Mesendoderm (in vitro differentiated cells): ENCODE results near the gene NPW.

Experiments
- DNase-seq: peaks from one replicate; pipeline ENCODE4 v3.0.0; 2013
- H2AK5ac ChIP-seq: 2 replicates; pipeline ENCODE4 v1.6.1; 2013; ENCODE audit warnings: low read length, inconsistent platforms
- H2BK120ac ChIP-seq: 2 replicates; pipeline ENCODE4 v1.6.1; 2013; ENCODE audit warnings: low read depth, mild to moderate bottlenecking, low read length, moderate library complexity, mixed read lengths
- H2BK15ac ChIP-seq: replicated peaks from 2 replicates; pipeline ENCODE4 v1.6.1; 2013; ENCODE audit warnings: low read depth, mild to moderate bottlenecking, moderate library complexity
- H2BK5ac ChIP-seq: 2 replicates; pipeline ENCODE4 v1.6.1; 2013; ENCODE audit warnings: low read length, inconsistent platforms
- H3K18ac ChIP-seq: 2 replicates; pipeline ENCODE4 v1.6.1; 2013; ENCODE audit warnings: mild to moderate bottlenecking, low read length, mixed read lengths
- H3K23ac ChIP-seq: one replicate; pipeline ENCODE4 v1.6.1; 2013; ENCODE audit warnings: low read length
- H3K27ac ChIP-seq: 2 replicates; pipeline ENCODE4 v1.5.1; 2013; ENCODE audit warnings: low read depth, mild to moderate bottlenecking, inconsistent platforms, low read length, moderate library complexity
- H3K27me3 ChIP-seq: 2 replicates; pipeline ENCODE4 v1.6.1; 2013; ENCODE audit warnings: low read length, control low read depth, mild to moderate bottlenecking, inconsistent platforms; ENCODE audit not compliant: insufficient read depth, poor library complexity
- H3K36me3 ChIP-seq: 2 replicates; pipeline ENCODE4 v1.6.1; 2013; ENCODE audit warnings: low read length, inconsistent platforms; ENCODE audit not compliant: control insufficient read depth, insufficient read depth
- H3K4ac ChIP-seq: one replicate; pipeline ENCODE4 v1.6.1; 2013; ENCODE audit warnings: low read depth, mild to moderate bottlenecking, low read length, moderate library complexity
- H3K4me1 ChIP-seq: 2 replicates; pipeline ENCODE4 v1.6.1; 2013; ENCODE audit warnings: low read depth, low read length, inconsistent platforms; ENCODE audit not compliant: control insufficient read depth
- H3K4me2 ChIP-seq: 2 replicates; pipeline ENCODE4 v1.6.1; 2013; ENCODE audit warnings: low read length
- H3K4me3 ChIP-seq: 2 replicates; pipeline ENCODE4 v1.5.1; 2013; ENCODE audit warnings: mild to moderate bottlenecking, low read length
- H3K56ac ChIP-seq: one replicate; pipeline ENCODE4 v1.6.1; 2013; ENCODE audit warnings: low read length
- H3K79me1 ChIP-seq: 2 replicates; pipeline ENCODE4 v1.6.1; 2013; ENCODE audit warnings: low read length, inconsistent platforms
- H3K79me2 ChIP-seq: 2 replicates; pipeline ENCODE4 v1.6.1; 2013; ENCODE audit warnings: mild to moderate bottlenecking, low read length; ENCODE audit not compliant: control insufficient read depth, insufficient read depth
- H3K9ac ChIP-seq: 2 replicates; pipeline ENCODE4 v1.6.1; 2013; ENCODE audit warnings: low read length, inconsistent platforms
- H4K5ac ChIP-seq: one replicate; pipeline ENCODE4 v1.6.1; 2013; ENCODE audit warnings: low read length
- H4K8ac ChIP-seq: one replicate; pipeline ENCODE4 v1.6.1; 2013; ENCODE audit warnings: low read depth, mild to moderate bottlenecking, control low read depth, low read length, moderate library complexity
- WGBS: extraction: QIAGEN DNeasy Blood & Tissue Kit; methylation state at CpG from one replicate; pipeline ENCODE4 v1.1.7; 2013; ENCODE audit warnings: low lambda C conversion rate, missing lambda C conversion rate; ENCODE audit not compliant: insufficient coverage; ENCODE audit errors: extremely low coverage; 5-methylcytosine and 5-hydroxymethylcytosine counted together

The NPW gene

DNA sequence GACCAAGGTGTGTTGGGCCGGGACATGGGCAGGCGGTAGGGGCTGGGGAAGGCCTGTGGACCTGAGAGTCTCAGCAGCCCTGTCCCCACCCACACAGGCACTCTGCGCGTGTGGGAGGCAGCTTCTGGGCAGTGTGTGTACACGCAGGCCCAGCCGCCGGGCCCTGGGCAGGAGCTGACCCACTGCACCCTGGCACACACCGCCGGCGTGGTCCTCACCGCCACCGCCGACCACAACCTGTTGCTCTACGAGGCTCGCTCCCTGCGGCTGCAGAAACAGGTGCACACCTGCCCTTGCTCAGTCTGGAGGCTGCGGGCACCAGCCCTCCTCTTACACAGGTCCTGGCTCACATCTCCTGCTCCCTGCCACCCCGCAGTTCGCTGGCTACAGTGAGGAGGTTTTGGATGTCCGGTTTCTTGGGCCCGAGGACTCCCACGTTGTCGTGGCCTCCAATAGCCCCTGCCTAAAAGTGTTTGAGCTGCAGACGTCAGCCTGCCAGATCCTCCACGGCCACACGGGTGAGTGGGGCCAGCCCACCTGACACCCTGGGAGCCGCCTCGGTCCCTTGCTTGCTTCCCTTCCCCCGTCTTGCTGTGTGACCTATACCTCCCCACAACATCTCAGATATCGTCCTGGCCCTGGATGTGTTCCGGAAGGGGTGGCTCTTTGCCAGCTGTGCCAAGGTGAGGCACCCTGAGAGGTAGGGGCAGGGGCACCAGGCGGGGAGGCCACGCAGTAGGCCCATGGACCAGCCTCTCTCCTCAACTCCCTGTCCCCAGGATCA is 44.0 kb upstream of the NPW start:
- no CpG with 5 or more reads among the region's 33 CpGs for WGBS
- H2BK5ac ChIP-seq, result no peak overlapping the region
- no peak overlapping the region for H2BK15ac ChIP-seq
- H3K27ac ChIP-seq, result no peak overlapping the region
- no peak overlapping the region for H2AK5ac ChIP-seq
- no peak overlapping the region for H4K8ac ChIP-seq
- peaks cover 13% of the 10 kb centered on the region for H3K79me2 ChIP-seq
- no peak overlapping the region for H3K56ac ChIP-seq
- H3K18ac ChIP-seq, result no peak overlapping the region
- H2BK120ac ChIP-seq, result no peak overlapping the region
- H3K23ac ChIP-seq, result no peak overlapping the region
- no peak overlapping the region for H3K4ac ChIP-seq
- H3K36me3 ChIP-seq, result peaks cover 4% of the 10 kb centered on the region
- no peaks in the 10 kb centered on the region for H3K4me1 ChIP-seq
- no peak for DNase-seq
- peaks cover 1% of the 10 kb centered on the region for H3K27me3 ChIP-seq
- H3K79me1 ChIP-seq, result peaks cover 5% of the 10 kb centered on the region
- H3K9ac ChIP-seq, result no peak overlapping the region
- H3K4me3 ChIP-seq, result no peak overlapping the region
- no peak overlapping the region for H3K4me2 ChIP-seq
- H4K5ac ChIP-seq, result no peak overlapping the region

DNA sequence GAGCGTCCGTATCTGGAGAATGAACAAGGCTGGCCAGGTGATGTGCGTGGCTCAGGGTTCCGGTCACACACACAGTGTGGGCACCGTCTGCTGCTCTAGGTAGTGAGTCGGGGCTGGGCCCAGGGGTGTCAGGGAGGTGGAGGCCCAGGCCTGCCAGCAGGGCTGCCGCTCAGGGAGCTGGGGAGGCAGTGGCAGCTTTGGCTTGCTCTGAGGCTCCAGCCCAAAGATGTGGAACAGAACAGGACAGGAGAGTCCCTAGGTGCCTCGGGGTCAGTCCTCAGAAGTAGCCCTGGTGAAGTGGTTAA is 43.4 kb upstream of the NPW start:
- Histone ChIP-seq H2BK15ac (no peak overlapping the region), H3K27ac (no peak overlapping the region), H3K4me2 (no peak overlapping the region), H3K79me2 (peaks cover 13% of the 10 kb centered on the region), H2BK5ac (no peak overlapping the region), H3K4me3 (no peak overlapping the region), H3K56ac (no peak overlapping the region), H4K5ac (no peak overlapping the region), H3K27me3 (peaks cover 7% of the 10 kb centered on the region), H4K8ac (no peak overlapping the region), H2AK5ac (no peak overlapping the region), H3K4ac (no peak overlapping the region), H2BK120ac (no peak overlapping the region), H3K79me1 (peaks cover 4% of the 10 kb centered on the region), H3K36me3 (peaks cover 4% of the 10 kb centered on the region), H3K4me1 (no peaks in the 10 kb centered on the region), H3K23ac (no peak overlapping the region), H3K18ac (no peak overlapping the region), H3K9ac (no peak overlapping the region)
- no CpG with 5 or more reads among the region's 8 CpGs for WGBS
- no peak for DNase-seq

DNA sequence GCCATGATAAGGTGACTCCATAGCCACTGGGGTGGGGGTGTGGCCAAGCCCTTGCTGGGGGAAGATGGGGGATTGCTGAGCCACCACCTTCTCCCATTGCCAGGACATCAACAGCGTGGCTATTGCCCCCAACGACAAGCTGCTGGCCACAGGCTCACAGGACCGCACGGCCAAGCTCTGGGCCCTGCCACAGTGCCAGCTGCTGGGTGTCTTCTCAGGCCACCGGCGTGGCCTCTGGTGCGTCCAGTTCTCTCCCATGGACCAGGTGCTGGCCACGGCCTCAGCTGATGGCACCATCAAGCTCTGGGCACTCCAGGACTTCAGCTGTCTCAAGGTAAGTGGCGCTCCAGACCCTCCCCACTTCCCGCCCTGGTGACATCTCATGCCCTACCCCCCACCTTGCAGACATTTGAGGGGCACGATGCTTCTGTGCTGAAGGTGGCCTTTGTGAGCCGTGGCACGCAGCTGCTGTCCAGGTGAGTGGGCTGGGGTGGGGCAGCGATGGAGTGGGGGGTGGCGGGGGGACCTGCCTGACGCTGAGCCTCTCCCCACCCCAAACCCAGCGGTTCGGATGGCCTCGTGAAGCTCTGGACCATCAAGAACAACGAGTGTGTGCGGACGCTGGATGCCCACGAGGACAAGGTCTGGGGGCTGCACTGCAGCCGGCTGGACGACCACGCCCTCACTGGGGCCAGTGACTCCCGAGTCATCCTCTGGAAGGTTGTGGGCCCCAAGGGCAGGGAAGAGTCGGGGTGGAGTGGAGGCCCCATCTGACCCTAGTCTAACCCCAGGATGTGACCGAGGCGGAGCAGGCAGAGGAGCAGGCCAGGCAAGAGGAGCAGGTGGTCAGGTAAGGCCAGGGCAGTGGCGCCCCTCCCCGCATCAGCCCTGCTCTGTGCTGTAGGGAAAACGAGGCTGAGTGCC is 42.4 kb upstream of the NPW start:
- Histone ChIP-seq H4K8ac (no peak overlapping the region), H3K4me2 (no peak overlapping the region), H2AK5ac (no peak overlapping the region), H3K23ac (no peak overlapping the region), H3K79me1 (peaks cover 4% of the 10 kb centered on the region), H3K27me3 (peaks cover 9% of the 10 kb centered on the region), H3K9ac (no peak overlapping the region), H2BK5ac (no peak overlapping the region), H3K79me2 (peaks cover 11% of the 10 kb centered on the region), H2BK15ac (no peak overlapping the region), H3K18ac (no peak overlapping the region), H3K27ac (no peak overlapping the region), H2BK120ac (no peak overlapping the region), H3K36me3 (peaks cover 4% of the 10 kb centered on the region), H3K4ac (no peak overlapping the region), H3K4me1 (no peaks in the 10 kb centered on the region), H3K4me3 (no peak overlapping the region), H3K56ac (no peak overlapping the region), H4K5ac (no peak overlapping the region)
- WGBS, result no CpG with 5 or more reads among the region's 33 CpGs
- no peak for DNase-seq

DNA sequence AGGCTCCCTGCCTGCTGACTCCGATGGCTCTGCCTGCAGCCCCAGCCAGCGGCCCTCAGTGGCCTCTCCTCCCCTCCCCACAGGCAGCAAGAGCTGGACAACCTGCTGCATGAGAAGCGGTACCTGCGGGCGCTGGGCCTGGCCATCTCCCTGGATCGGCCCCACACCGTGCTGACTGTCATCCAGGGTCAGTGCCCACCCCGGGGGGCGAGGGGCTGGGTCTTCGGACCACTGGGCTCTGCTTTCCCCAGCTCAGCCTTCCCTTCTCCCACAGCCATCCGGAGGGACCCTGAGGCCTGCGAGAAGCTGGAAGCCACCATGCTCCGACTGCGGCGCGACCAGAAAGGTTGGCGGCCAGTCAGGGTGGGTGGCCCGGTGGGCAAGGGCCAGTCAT is 41.7 kb upstream of the NPW start:
- Histone ChIP-seq H3K79me2 (peaks cover 4% of the 10 kb centered on the region), H2AK5ac (no peak overlapping the region), H3K23ac (no peak overlapping the region), H2BK5ac (no peak overlapping the region), H4K5ac (no peak overlapping the region), H2BK15ac (no peak overlapping the region), H3K36me3 (peaks cover 4% of the 10 kb centered on the region), H3K4me3 (no peak overlapping the region), H2BK120ac (no peak overlapping the region), H3K9ac (no peak overlapping the region), H3K18ac (no peak overlapping the region), H3K27ac (no peak overlapping the region), H3K4me1 (no peaks in the 10 kb centered on the region), H3K4me2 (no peak overlapping the region), H3K79me1 (peaks cover under 1% of the 10 kb centered on the region), H3K27me3 (peaks cover 9% of the 10 kb centered on the region), H3K4ac (no peak overlapping the region), H4K8ac (no peak overlapping the region), H3K56ac (no peak overlapping the region)
- WGBS, result no CpG with 5 or more reads among the region's 18 CpGs
- no peak for DNase-seq

DNA sequence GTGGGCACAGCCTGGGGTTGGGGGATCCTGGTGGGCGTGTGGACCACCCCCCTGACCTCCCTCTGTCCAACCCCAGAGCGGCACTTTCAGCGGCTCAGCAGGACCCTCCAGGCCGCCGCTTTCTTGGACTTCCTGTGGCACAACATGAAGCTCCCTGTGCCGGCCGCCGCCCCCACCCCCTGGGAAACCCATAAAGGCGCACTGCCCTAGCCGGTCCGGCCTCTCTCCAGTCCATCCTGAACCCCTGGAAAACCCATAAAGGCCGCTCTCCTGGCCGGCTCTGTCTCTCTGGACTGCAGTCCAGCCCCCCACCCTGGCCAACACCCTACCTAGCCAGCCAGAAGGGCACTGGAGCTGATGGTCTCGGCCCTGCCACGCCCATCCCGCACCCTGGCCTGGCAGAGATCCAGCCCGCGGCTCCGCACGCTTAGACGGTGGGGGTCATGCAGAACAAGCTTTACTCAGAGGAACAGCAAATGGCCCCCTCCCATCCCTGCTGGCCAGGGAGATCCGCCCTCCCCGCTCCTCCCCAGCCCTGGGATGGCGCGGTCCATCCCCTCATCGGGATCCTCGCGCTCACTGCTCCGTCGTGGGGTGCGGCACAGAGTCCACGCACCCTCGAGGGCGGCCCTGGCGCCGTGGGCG is 41.0 kb upstream of the NPW start:
- no peak overlapping the region for H3K4me3 ChIP-seq
- peak overlapping the region; percentile 14 for H3K4me2 ChIP-seq
- WGBS, result no CpG with 5 or more reads among the region's 37 CpGs
- H3K9ac ChIP-seq, result peak overlapping the region; percentile 62
- H3K36me3 ChIP-seq, result peaks cover 4% of the 10 kb centered on the region
- no peak overlapping the region for H2AK5ac ChIP-seq
- no peak overlapping the region for H3K4ac ChIP-seq
- no peak for DNase-seq
- H3K56ac ChIP-seq, result peak overlapping the region; percentile 83
- H3K79me1 ChIP-seq, result no peaks in the 10 kb centered on the region
- H3K18ac ChIP-seq, result no peak overlapping the region
- no peak overlapping the region for H3K23ac ChIP-seq
- no peak overlapping the region for H2BK15ac ChIP-seq
- H2BK120ac ChIP-seq, result no peak overlapping the region
- H4K5ac ChIP-seq, result no peak overlapping the region
- H4K8ac ChIP-seq, result no peak overlapping the region
- H3K4me1 ChIP-seq, result peaks cover 3% of the 10 kb centered on the region
- H3K27me3 ChIP-seq, result peaks cover 9% of the 10 kb centered on the region
- H3K79me2 ChIP-seq, result no peaks in the 10 kb centered on the region
- no peak overlapping the region for H3K27ac ChIP-seq
- H2BK5ac ChIP-seq, result no peak overlapping the region
